HL-60/S4 treated with retinoic acid at 250 ng/mL for 4 days and 3 days (cell line): ENCODE results near the gene CTSW.

Source experiments
- in situ Hi-C: fragments of 300-500 bp; cut with MboI; formaldehyde crosslinking; loops from 2 replicates; pipeline ENCODE4 v1.7.0; 2022; ENCODE audit warnings: low sequenced_read_pairs

Gene CTSW

GRCh38 chr11:65898656-65899355 is 19.2 kb downstream of the CTSW start:
- in situ Hi-C loops: no loop called here

- in situ Hi-C loops: no loop called here
Observed at GRCh38 chr11:65899356-65900124, 19.9 kb downstream of the CTSW start.

- in situ Hi-C loops: no loop called here
Observed at GRCh38 chr11:65900125-65900898, 20.7 kb downstream of the CTSW start, which contains the start of gene FOSL1. TSS of gene FOSL1 (minus strand) at chr11:65900388. CDS start at chr11:65900339, 49 bp downstream.

- in situ Hi-C loops: no loop called here
Observed at GRCh38 chr11:65900899-65901180, 21.2 kb downstream of the CTSW start.

GRCh38 chr11:65903068-65903481 is 23.4 kb downstream of the CTSW start:
- in situ Hi-C loops: no loop called here

GRCh38 chr11:65903715-65904114 is 24.1 kb downstream of the CTSW start:
- in situ Hi-C loops: no loop called here

- in situ Hi-C loops: no loop called here
Observed at GRCh38 chr11:65906602-65907001, 27.0 kb downstream of the CTSW start.

GRCh38 chr11:65907878-65908277 is 28.2 kb downstream of the CTSW start:
- in situ Hi-C loops: no loop called here

GRCh38 chr11:65911682-65912568 is 32.3 kb downstream of the CTSW start:
- in situ Hi-C loops: no loop called here

- in situ Hi-C loops: no loop called here
Observed at GRCh38 chr11:65912845-65913244, 33.2 kb downstream of the CTSW start.

- in situ Hi-C loops: no loop called here
Observed at GRCh38 chr11:65915101-65915820, 35.6 kb downstream of the CTSW start.

- in situ Hi-C loops: no loop called here
Observed at GRCh38 chr11:65915821-65916251, 36.2 kb downstream of the CTSW start.

GRCh38 chr11:65916391-65916790 is 36.8 kb downstream of the CTSW start:
- in situ Hi-C loops: no loop called here

- in situ Hi-C loops: no loop called here
Observed at GRCh38 chr11:65917077-65917433, 37.4 kb downstream of the CTSW start.

GRCh38 chr11:65917434-65918210 is 38.0 kb downstream of the CTSW start:
- in situ Hi-C loops: no loop called here

- in situ Hi-C loops: no loop called here
Observed at GRCh38 chr11:65918211-65919140, 38.8 kb downstream of the CTSW start, which contains the start of gene C11orf68. TSS of gene C11orf68 (minus strand) at chr11:65919062. CDS start at chr11:65919031, 31 bp downstream.

GRCh38 chr11:65919141-65919572 is 39.5 kb downstream of the CTSW start, which contains the start of gene DRAP1:
TSS of gene DRAP1 (plus strand) at chr11:65919426. CDS start at chr11:65919502, 76 bp downstream.
- in situ Hi-C loops: no loop called here
